ENCODE measurements around the gene HPCA. TPM values are rescaled to one million over a fixed set of nuclear protein-coding genes. Genes with fewer than 3 reads are reported as not detected.
A peak's percentile ranks its signal among the peaks of the same experiment; 100 is the strongest.

Gene HPCA
- total and polyA plus RNA-seq, 2 of the 4 experiments (the other 2 are of a cell fraction) = 0.22 TPM; not detected in 1

DNA sequence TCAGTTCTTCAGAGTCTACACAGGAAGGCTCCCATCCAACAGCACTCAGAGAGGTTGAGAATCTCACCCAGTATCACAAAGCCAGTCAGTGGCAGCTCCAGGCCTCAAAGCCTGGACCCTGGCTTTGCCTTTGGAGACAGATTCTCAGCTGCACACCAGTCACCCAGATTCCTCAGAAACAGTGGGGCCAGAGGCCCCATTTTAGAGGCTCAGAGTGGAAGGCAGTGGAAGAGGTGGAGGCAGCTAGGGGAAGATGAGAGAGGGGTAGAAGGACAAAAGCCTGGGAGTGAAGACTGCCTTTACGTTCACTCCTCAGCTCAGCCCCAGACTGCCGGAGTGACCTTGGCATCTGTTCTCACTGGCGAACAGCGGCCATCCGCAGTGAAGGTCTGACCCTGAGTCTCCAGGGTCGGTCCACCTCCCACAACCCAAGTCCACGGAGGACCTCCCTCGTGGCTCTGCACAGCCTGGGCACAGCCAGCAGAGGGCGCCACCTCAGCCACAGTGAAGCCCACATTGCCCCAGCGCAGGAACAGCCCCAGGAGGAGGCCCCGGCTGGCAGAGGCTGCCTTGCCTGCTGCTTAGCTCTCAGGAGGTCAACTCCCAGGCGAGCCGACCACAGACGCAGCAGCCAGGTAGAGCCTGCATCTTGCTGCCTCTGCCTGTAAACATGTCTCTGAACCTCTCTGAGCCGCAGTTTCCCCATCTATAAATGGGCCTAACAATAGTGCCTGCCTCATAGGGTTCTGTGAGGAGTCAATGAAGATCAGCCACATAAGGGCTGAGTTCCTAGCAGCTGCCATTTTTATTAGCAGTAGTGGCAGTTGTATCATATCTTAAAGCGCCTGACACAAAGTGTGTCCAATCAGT lies 9.7 kb upstream of the HPCA start:
- 42% methylated on average over 8 of the region's 16 CpGs; no CpG with 5 or more reads in 1 of the 2 experiments for WGBS, 2 experiments (ENCODE audit: extremely low coverage in 2 of 2, insufficient read length in 1 of 2)
- peaks cover 23% of the 10 kb centered on the region for H3K27me3 ChIP-seq (ENCODE audit: control insufficient read depth, insufficient read depth, low read length)
- no peak overlapping the region for H3K56ac ChIP-seq (ENCODE audit: extremely low read depth, insufficient read depth, low read length)
- no peak overlapping the region for H4K91ac ChIP-seq (ENCODE audit: insufficient read depth, low read depth, low read length)
- CTCF ChIA-PET = interaction anchor here (1.1 to 1.3 kb wide), 2 partner anchors 14 to 210 kb away, joined by 4 to 5 read pairs; no protein-coding TSS in a partner anchor
- no peak overlapping the region for H3K14ac ChIP-seq (replicated peaks; ENCODE audit: low read depth, low read length)
- no peak overlapping the region for H2AFZ ChIP-seq (replicated peaks; ENCODE audit: low read length, poor library complexity)
- H4K5ac ChIP-seq (ENCODE audit: low read depth, low read length) = no peak overlapping the region
- H2BK5ac ChIP-seq (ENCODE audit: low read depth, low read length, poor library complexity, severe bottlenecking) = no peak overlapping the region
- no peak overlapping the region for H4K8ac ChIP-seq (ENCODE audit: low read depth in 2 of 2, low read length in 2 of 2)
- 0 out of 2 replicates have a peak, but pooled peaks cover 5% of the 10 kb centered on the region for H4K20me1 ChIP-seq (ENCODE audit: insufficient read depth, low read length)
- no peak for DNase-seq
- in situ Hi-C loops (cut with MboI; ENCODE audit: low sequenced_read_pairs) = no loop called here
- ATAC-seq (ENCODE audit: low read depth) = peak; percentile 58
- H3K79me1 ChIP-seq (ENCODE audit: low read depth in 1 of 2, low read length in 2 of 2) = no peaks in the 10 kb centered on the region
- no peak overlapping the region for H3K27ac ChIP-seq (ENCODE audit: insufficient read depth, low read length)
- POLR2A ChIA-PET (ENCODE audit: unreplicated experiment) = interaction anchor here (0.6 kb wide), 1 partner anchor 131 kb away, joined by 4 read pairs; no protein-coding TSS in a partner anchor
- no peak overlapping the region for H2BK20ac ChIP-seq (ENCODE audit: low read depth, low read length)
- 0 out of 2 replicates have a peak, but pooled peaks cover 3% of the 10 kb centered on the region for H3K9me1 ChIP-seq (ENCODE audit: insufficient read depth, low read length)
- H3K23ac ChIP-seq (ENCODE audit: low read depth, low read length) = no peak overlapping the region
- dilution Hi-C loops (cut with HindIII; ENCODE audit: low sequenced_read_pairs, unreplicated experiment) = no loop called here
- no peaks in the 10 kb centered on the region for H3K36me3 ChIP-seq (ENCODE audit: control insufficient read depth, insufficient read depth, low read length)
- H3K4me2 ChIP-seq (ENCODE audit: low read depth, low read length) = no peak overlapping the region
- no peak overlapping the region for H2BK120ac ChIP-seq (ENCODE audit: low read depth, low read length)
- H2AK9ac ChIP-seq (replicated peaks; ENCODE audit: low read depth, low read length, poor library complexity) = peak overlapping the region; percentile 48
- intact Hi-C loops (cut with micrococcal nuclease) = loop anchor here (1.0 kb wide), 1 partner anchor 210 kb away; no protein-coding TSS in a partner anchor
- no peaks in the 10 kb centered on the region for H3K4me1 ChIP-seq (ENCODE audit: control insufficient read depth, insufficient read depth, low read length)
- H3K4ac ChIP-seq (ENCODE audit: low read depth, low read length) = no peak overlapping the region
- H3K18ac ChIP-seq (ENCODE audit: low read depth, low read length) = no peak overlapping the region
- H2AK5ac ChIP-seq (ENCODE audit: low read depth, low read length) = no peak overlapping the region
- H3K9me3 ChIP-seq (ENCODE audit: control insufficient read depth, insufficient read depth, low read length) = no peaks in the 10 kb centered on the region
- BruUV-seq (replicated peaks) = no TSS peak
- no peak overlapping the region for H3K4me3 ChIP-seq (ENCODE audit: insufficient read depth, low read depth, low read length)
- no peak overlapping the region for H2BK15ac ChIP-seq (ENCODE audit: low read depth, low read length)
- no peak overlapping the region for H3K9ac ChIP-seq (ENCODE audit: low read depth, low read length)
- TF ChIP-seq, protein P1, sequence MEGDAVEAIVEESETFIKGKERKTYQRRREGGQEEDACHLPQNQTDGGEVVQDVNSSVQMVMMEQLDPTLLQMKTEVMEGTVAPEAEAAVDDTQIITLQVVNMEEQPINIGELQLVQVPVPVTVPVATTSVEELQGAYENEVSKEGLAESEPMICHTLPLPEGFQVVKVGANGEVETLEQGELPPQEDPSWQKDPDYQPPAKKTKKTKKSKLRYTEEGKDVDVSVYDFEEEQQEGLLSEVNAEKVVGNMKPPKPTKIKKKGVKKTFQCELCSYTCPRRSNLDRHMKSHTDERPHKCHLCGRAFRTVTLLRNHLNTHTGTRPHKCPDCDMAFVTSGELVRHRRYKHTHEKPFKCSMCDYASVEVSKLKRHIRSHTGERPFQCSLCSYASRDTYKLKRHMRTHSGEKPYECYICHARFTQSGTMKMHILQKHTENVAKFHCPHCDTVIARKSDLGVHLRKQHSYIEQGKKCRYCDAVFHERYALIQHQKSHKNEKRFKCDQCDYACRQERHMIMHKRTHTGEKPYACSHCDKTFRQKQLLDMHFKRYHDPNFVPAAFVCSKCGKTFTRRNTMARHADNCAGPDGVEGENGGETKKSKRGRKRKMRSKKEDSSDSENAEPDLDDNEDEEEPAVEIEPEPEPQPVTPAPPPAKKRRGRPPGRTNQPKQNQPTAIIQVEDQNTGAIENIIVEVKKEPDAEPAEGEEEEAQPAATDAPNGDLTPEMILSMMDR (conservative IDR thresholded peaks at IDR 0.05; ENCODE audit: low read depth, low read length) = peak; percentile 58
- peak; percentile 56 for TF ChIP-seq SMC3 (IDR thresholded peaks at IDR 0.05; ENCODE audit: low read depth, low read length)
- TF ChIP-seq CHD1 (IDR thresholded peaks at IDR 0.05; ENCODE audit: low read depth, low read length) = no peak
- TF ChIP-seq, protein P2, sequence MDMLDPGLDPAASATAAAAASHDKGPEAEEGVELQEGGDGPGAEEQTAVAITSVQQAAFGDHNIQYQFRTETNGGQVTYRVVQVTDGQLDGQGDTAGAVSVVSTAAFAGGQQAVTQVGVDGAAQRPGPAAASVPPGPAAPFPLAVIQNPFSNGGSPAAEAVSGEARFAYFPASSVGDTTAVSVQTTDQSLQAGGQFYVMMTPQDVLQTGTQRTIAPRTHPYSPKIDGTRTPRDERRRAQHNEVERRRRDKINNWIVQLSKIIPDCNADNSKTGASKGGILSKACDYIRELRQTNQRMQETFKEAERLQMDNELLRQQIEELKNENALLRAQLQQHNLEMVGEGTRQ (IDR thresholded peaks at IDR 0.05; ENCODE audit: low read depth, low read length) = no peak
- TF ChIP-seq RAD21 (IDR thresholded peaks at IDR 0.05; ENCODE audit: low read length) = peak; percentile 51
- TF ChIP-seq FOS (IDR thresholded peaks at IDR 0.05; ENCODE audit: low read depth, low read length) = no peak
- TF ChIP-seq RCOR1 (IDR thresholded peaks at IDR 0.05; ENCODE audit: insufficient replicate concordance, low read length) = no peak
- TF ChIP-seq CEBPB (IDR thresholded peaks at IDR 0.05; ENCODE audit: low read depth, low read length) = no peak
- TF ChIP-seq BHLHE40 (IDR thresholded peaks at IDR 0.05; ENCODE audit: low read depth, low read length) = no peak

Data from IMR-90 (cell line).